HG02885 (cell line): ENCODE results near the gene CLDN14.

Experiments
- ATAC-seq: cut with Tn5 transposase; IDR thresholded peaks from one replicate; pipeline ENCODE4 v1.9.1; 2021; ENCODE audit warnings: mild to moderate bottlenecking; ENCODE audit not compliant: unreplicated experiment, poor library complexity

CLDN14 gene

GRCh38 chr21:36479415-36480402, at the start of gene CLDN14:
TSS of gene CLDN14 (minus strand) at chr21:36480122. CDS start at chr21:36461695, 18,427 bp downstream.
- ATAC-seq, result no peak

GRCh38 chr21:36528716-36529115, 48.8 kb upstream of the CLDN14 start:
- ATAC-seq, result no peak

GRCh38 chr21:36527317-36527716, 47.4 kb upstream of the CLDN14 start:
- no peak for ATAC-seq

- ATAC-seq, result no peak
Observed at GRCh38 chr21:36526104-36526503, 46.2 kb upstream of the CLDN14 start.

- no peak for ATAC-seq
Observed at GRCh38 chr21:36524477-36524876, 44.6 kb upstream of the CLDN14 start.

- ATAC-seq, result no peak
Observed at GRCh38 chr21:36522219-36522808, 42.4 kb upstream of the CLDN14 start.

GRCh38 chr21:36518883-36519492, 39.1 kb upstream of the CLDN14 start:
- no peak for ATAC-seq

- no peak for ATAC-seq
Observed at GRCh38 chr21:36517366-36518075, 37.6 kb upstream of the CLDN14 start.

GRCh38 chr21:36516281-36516680, 36.4 kb upstream of the CLDN14 start:
- no peak for ATAC-seq

GRCh38 chr21:36513430-36513829, 33.5 kb upstream of the CLDN14 start:
- no peak for ATAC-seq

GRCh38 chr21:36512971-36513370, 33.0 kb upstream of the CLDN14 start:
- no peak for ATAC-seq

GRCh38 chr21:36511484-36512220, 31.7 kb upstream of the CLDN14 start:
- no peak for ATAC-seq

GRCh38 chr21:36510911-36511310, 31.0 kb upstream of the CLDN14 start:
- no peak for ATAC-seq

- ATAC-seq, result no peak
Observed at GRCh38 chr21:36509973-36510664, 30.2 kb upstream of the CLDN14 start.

GRCh38 chr21:36508948-36509347, 29.0 kb upstream of the CLDN14 start:
- ATAC-seq, result no peak

GRCh38 chr21:36507397-36508018, 27.6 kb upstream of the CLDN14 start:
- ATAC-seq, result no peak

GRCh38 chr21:36506482-36506881, 26.6 kb upstream of the CLDN14 start:
- ATAC-seq, result no peak

- ATAC-seq, result no peak
Observed at GRCh38 chr21:36504067-36505058, 24.4 kb upstream of the CLDN14 start.
